GM12874 (cell line): ENCODE data around the gene BCAT1.

Experiments used
- CTCF ChIP-seq: IDR thresholded peaks from 2 replicates; pipeline ENCODE4 v1.5.1; 2011; ENCODE audit warnings: low read depth, mild to moderate bottlenecking, control low read depth, low read length, moderate library complexity; ENCODE audit not compliant: insufficient read depth

BCAT1 gene

GRCh38 chr12:24899503-24900075, 49.3 kb downstream of the BCAT1 start:
- no peak for TF ChIP-seq CTCF

DNA sequence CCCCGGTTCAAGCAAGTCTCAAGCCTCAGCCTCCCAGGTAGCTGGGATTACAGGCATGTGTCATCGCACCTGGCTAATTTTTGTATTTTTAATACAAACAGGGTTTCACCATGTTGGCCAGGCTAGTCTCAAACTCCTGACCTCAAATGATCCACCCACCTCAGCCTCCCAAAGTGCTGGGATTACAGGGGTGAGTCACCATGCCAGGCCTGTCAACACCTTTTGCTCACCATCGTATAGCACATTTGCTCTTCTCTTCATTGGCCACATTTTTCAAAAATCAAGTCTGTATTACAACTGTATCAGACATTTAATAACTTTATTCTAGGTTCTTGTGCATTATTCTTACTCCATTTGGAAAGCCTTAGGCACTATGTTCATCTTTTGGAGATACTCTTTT, 50.3 kb downstream of the BCAT1 start:
- TF ChIP-seq CTCF, result no peak

GRCh38 chr12:24898185-24898584, 50.7 kb downstream of the BCAT1 start:
- TF ChIP-seq CTCF, result no peak

DNA sequence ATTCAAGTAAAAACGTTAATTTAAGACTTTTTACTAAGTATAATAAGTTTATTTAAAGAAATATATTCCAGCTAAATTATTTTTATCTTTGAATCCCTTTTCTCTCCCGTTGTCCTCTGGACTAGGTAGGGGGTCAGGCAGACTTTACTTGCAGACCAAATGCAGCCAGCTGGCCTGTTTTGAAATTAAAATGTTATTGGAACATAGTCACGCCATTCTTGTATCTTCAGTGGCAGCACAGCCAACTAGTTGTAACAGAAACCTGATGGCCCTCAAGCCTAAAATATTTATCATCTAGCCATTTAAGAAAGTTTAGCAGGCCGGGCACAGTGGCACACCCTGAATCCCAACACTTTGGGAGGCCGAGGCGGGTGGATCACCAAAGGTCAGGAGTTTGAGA, 52.7 kb downstream of the BCAT1 start:
- no peak for TF ChIP-seq CTCF

- no peak for TF ChIP-seq CTCF
Measured at GRCh38 chr12:24895612-24896011, 53.3 kb downstream of the BCAT1 start.

DNA sequence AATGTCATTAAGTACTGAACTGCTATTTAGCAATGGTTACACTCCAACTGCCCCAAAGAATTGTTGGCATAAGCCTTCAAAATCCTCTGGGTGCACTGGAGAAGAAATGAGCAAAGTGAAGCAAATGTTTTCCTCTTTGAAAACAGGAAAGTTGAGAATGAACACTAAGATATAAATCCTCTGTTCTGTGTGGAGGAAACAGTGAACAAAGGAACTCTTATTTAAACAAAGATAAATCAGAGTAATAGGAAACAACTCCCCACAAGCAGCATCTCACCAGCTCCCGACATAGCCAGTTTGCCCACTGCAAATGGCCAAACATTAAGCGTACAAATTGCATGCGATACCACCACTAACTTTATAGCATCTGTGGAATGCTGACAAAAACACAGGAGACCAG, 54.0 kb downstream of the BCAT1 start:
- TF ChIP-seq CTCF, result no peak

DNA sequence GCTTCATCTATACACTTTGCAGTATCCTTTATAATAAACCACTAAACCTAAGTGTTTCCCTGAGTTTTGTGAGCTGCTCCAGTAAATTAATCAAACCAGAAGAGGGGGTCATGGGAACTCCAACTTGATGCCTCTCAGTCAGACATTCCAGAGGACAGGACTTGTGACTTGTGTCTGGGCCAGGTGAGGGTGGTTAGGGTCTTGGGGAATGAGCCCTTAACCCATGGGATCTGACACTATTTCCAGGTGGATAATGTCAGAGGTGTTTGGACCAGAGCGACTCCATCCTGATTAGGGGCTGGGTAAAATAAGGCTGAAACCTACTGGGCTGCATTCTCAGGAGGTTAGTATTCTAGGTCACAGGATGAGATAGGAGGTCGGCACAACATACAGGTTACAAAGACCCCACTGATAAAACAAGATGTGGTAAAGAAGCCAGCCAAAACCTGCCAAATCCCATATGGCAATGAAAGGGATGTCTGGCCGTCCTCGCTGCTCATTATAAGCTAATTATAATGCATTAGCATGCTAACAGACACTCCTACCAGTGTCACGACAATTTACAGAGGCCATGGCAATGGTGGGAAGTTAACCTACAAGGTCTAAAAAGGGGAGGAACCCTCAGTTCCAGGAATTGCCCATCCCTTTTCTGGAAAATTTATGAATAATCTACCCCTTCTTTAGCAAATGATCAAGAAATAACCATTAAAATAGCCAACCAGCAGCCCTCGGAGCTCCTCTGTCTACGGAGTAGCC, 58.7 kb downstream of the BCAT1 start:
- TF ChIP-seq CTCF, result no peak
